ENCODE measurements around the gene ERCC8.

ERCC8 gene

DNA sequence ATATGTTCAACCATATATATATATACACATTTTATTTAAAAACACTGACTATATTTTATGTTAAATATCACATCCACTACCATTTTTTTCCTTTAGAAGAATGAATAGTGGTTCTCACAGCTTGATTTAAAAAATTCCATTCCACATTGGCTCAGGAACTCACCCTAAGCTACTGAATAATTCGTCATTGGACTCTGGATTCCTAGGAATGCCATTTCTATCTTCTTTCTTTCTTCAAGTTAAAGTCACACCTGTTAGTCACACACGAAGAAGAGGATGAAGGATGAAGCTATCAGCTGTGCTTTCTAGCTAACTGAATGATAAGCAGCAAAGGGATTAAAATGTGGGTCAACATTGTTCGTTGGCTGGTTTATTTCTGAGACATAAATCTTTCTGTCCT is 108.7 kb downstream of the ERCC8 start:
- DNase-seq (ENCODE audit: low read depth) = no peak

GRCh38 chr5:60835554-60835953 is 109.3 kb downstream of the ERCC8 start:
- peak; percentile 36 for DNase-seq (ENCODE audit: low read depth)

DNA sequence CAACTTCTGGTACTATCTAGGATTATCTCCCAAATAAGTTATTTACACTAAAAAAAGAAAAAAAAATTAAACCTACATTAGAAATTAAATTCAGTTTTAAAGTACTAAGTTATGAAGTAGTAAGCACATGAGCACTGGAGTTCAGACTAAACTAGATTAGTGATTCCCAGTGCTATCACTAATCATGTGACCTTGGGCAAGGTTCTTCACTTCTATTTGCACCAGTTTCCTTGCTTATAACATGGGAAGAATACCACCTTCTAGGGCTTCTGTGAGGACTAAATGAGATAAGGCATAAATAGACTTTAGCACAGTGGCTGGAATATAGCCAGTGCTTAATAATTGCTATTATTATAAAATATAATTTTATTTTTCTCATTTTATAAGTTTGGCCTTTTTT is 111.3 kb downstream of the ERCC8 start:
- DNase-seq (ENCODE audit: low read depth) = no peak

- DNase-seq (ENCODE audit: low read depth) = no peak
Measured at GRCh38 chr5:60830581-60831127, 114.2 kb downstream of the ERCC8 start.

DNA sequence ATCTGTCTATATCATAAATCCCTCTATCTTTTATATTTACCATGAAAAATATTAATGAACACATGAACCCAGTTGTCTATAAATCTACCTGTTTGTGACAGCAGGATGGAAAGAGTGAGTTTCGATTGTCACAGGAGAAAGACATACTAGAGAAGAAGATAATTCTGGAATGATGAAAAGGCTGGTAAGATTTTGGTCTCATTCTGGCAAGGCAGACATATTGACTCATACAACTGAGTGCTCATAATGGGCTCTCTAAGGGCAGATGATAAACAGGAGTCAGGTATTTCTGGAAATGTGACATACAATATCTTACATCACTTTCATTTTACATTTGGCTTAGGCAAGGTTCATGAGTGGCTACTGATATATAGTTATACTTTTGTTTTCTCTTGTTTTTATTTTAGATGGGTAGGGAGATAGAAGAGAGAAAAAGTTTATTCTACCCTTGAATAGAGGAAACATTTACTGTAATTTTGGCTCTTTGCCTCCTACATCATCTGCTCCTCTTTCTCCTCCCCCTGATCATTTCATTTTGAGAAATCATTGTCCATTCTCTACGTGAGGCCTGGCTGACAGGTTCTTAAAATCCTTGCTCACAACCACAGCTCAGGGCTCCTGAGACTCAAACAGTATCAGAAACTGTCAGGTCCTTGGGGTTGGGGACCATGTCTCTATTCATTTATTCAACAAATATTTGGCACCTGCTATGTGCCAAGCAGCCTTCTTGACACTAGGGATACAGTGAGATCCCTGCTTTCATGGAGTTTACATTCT is 115.2 kb downstream of the ERCC8 start:
- DNase-seq (ENCODE audit: low read depth) = no peak

GRCh38 chr5:60827201-60827600 is 117.7 kb downstream of the ERCC8 start:
- no peak for DNase-seq (ENCODE audit: low read depth)

DNA sequence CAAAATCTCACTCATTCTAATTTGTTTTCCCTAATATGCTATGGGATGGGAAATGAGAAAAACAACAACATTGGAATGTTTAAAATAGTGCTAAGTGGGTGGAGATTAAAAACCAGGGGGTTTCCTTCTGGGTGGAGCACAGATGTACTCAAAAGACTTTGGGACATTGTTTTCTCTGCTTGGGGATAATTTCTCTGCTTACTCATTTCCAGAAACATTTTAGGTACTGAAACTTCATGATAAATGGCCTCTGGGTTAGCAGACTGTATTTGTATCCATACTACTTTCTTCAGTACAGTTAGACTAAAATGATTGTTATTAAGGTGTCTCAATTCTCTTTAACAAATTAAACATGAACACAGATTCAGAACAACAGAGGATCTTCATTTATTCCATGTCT is 118.2 kb downstream of the ERCC8 start:
- no peak for DNase-seq (ENCODE audit: low read depth)

All from iris pigment epithelial cell (primary cell).